ENCODE measurements around the gene GNAI1.

- TF ChIP-seq POLR2AphosphoS5 (IDR thresholded peaks at IDR 0.05; ENCODE audit: insufficient read depth in 1 of 2, low read depth in 1 of 2) (no peak), POLR2A (IDR thresholded peaks at IDR 0.05) (no peak)
Measured at GRCh38 chr7:80106498-80107113, 28.0 kb upstream of the GNAI1 start.

Data from vagina (tissue), 2 donors.